Fibroblast of villous mesenchyme (primary cell): Measurements from ENCODE around the gene TUBGCP3. TPM values are rescaled to one million over a fixed set of nuclear protein-coding genes. Genes with fewer than 3 reads are reported as not detected.
A peak's percentile ranks its signal among the peaks of the same experiment; 100 is the strongest.
"Not testable (repeated sequence)": the region's sequence is repeated elsewhere in the genome, so short reads cannot be mapped to it uniquely, and the experiment has no call there.

Experiments used
- DNase-seq: peaks from one replicate; pipeline ENCODE4 v3.0.0-alpha.2; 2010; ENCODE audit warnings: low read depth
- H3K4me3 ChIP-seq: 2 replicates; pipeline ENCODE4 v1.5.1; 2011; ENCODE audit warnings: low read depth, mild to moderate bottlenecking, low read length
- total RNA-seq: library from RNA; depleted of rRNA; stranded (reverse); fragments of >200 nt; gene quantifications from 2 replicates; pipeline ENCODE4 v1.2.3, GENCODE V29; 2012
- TF ChIP-seq, protein P1 (sequence below): IDR thresholded peaks from 2 replicates; pipeline ENCODE4 v1.5.1; 2012; ENCODE audit warnings: low read depth, mild to moderate bottlenecking, low read length; ENCODE audit not compliant: insufficient read depth

The TUBGCP3 gene
- total RNA-seq: 15.5 and 18.4 TPM in 2 replicates

GRCh38 chr13:112587764-112588489 lies at the start of gene TUBGCP3:
TSS of gene TUBGCP3 (minus strand) at chr13:112588153. CDS start at chr13:112587980, 173 bp downstream.
- TF ChIP-seq, protein P1, sequence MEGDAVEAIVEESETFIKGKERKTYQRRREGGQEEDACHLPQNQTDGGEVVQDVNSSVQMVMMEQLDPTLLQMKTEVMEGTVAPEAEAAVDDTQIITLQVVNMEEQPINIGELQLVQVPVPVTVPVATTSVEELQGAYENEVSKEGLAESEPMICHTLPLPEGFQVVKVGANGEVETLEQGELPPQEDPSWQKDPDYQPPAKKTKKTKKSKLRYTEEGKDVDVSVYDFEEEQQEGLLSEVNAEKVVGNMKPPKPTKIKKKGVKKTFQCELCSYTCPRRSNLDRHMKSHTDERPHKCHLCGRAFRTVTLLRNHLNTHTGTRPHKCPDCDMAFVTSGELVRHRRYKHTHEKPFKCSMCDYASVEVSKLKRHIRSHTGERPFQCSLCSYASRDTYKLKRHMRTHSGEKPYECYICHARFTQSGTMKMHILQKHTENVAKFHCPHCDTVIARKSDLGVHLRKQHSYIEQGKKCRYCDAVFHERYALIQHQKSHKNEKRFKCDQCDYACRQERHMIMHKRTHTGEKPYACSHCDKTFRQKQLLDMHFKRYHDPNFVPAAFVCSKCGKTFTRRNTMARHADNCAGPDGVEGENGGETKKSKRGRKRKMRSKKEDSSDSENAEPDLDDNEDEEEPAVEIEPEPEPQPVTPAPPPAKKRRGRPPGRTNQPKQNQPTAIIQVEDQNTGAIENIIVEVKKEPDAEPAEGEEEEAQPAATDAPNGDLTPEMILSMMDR: no peak
- DNase-seq: peak; percentile 78
- peak within 1 kb of the TSS; percentile 86 for H3K4me3 ChIP-seq

DNA sequence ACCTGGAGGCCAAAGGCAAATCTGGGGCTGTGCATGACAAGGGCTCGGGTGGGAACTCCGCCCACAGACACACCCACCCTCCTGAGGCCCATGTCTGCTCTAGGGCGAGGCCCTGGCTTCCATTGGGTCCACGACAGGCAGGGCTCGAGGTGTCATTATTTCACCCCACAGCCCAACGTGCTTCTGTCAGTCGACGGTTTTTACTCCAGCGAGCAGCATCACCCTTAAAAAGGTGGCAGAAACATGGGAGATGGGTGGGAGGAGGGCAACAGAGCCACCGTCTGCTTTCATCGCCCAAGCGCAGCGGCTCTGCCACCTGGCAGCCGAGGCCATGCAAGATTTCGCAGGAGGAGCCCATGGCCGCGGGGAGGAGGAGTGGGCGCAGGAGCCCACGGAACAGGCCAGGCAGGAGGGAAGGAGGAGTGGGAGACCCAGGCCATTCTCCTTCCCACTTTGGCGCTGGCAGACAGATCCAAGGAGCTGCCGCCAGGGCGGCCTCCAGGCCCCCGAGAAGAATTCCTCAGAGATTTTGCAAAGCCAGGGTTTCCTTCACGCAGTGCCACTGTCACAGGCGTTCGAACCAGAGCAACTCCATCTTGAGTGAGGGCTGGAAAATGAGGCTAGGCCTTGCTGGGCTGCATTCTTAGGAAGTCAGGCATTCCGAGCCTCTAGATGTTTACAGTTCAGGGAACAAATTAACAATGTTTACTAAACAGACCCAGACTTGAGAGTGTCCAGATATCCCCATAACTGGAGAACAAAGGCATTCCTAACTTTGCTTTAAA lies 49.3 kb upstream of the TUBGCP3 start:
- DNase-seq: peak; percentile 78
- H3K4me3 ChIP-seq: no peak overlapping the region
- TF ChIP-seq, protein P1: peak; percentile 12

GRCh38 chr13:112636401-112636975 lies 48.5 kb upstream of the TUBGCP3 start:
- no peak for DNase-seq
- TF ChIP-seq, protein P1: no peak
- no peak overlapping the region for H3K4me3 ChIP-seq

DNA sequence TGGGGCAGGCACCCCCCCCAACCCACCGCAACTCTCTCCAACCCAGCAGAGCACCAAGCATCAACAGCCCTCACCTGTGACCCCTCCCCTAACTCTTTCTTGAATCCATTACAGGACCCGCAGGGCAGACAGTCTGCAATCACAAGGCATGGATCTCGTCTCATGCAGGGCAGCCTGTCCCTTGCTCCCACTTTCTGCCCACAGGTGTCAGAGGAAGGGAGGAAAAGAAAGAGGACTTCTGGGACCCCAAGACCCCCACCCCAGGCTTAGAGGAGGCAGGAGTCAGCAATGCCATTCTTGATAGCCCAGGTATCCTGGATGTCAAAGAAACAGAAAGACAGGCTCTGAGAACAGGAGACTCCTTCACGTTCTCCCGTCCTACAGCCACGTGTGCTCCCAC lies 47.4 kb upstream of the TUBGCP3 start:
- TF ChIP-seq, protein P1: no peak
- no peak overlapping the region for H3K4me3 ChIP-seq
- DNase-seq: no peak

GRCh38 chr13:112634102-112634501 lies 46.1 kb upstream of the TUBGCP3 start:
- TF ChIP-seq, protein P1: no peak
- no peak for DNase-seq
- H3K4me3 ChIP-seq: no peak overlapping the region

DNA sequence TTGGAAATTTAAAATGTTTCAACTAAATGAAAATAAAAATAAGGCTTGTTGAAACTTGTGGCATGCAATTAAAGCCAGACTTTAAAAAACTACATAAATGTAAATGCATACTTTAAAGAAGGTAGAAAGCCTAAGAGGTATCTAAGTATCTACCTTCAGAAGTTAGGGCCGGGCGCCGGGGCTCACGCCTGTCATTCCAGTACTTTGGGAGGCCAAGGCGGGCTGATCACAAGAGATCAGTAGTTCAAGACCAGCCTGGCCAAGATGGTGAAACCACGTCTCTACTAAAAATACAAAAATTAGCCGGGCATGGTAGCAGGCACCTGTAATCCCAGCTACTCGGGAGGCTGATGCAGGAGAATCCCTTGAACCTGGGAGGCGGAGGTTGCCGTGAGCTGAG lies 42.3 kb upstream of the TUBGCP3 start:
- H3K4me3 ChIP-seq, DNase-seq: not testable (repeated sequence)

DNA sequence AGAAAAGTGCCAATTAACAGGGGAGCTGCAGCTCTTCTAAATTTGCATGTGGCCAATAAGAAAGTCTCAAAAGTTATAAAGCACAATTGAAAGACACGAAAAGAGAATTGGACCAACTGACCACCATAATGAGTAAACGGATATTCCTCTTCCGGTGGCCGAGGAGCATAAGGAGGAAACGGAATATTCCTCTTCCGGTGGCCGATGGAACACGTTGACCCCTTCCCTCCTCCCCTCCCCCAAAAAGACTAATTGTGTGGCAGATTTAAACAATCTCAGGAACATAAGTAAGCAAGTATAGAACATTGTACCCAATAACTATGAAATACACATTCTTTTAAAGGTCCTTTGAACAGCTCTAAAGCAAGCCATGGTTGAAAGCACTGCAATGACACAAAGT lies 41.2 kb upstream of the TUBGCP3 start:
- no peak overlapping the region for H3K4me3 ChIP-seq
- DNase-seq: no peak
- TF ChIP-seq, protein P1: no peak

DNA sequence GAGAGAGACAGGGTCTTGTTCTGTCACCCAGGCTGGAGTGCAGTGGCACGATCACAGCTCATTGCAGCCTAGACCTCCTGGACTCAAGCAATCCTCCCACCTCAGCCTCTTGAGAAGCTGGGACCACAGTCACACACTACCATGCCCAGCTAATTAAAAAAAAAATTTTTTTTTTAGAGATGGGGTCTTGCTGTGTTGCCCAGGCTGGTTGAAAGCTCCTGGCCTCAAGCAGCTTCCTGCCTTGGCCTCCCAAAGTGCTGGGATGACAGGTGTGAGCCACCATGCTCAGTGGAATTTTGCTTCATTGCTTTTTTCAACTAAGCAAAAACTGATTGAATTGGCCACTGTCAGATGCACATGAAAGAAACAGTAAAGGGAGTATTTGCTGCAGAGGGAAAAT lies 39.7 kb upstream of the TUBGCP3 start:
- DNase-seq, H3K4me3 ChIP-seq: not testable (repeated sequence)
